Endothelial cell of umbilical vein (primary cell): ENCODE results near the gene ATP1A4. TPM values are rescaled to one million over a fixed set of nuclear protein-coding genes. Genes with fewer than 3 reads are reported as not detected.

Source experiments
- BruUV-seq: library from RNA; stranded (reverse); fragments of 400-500 nt; replicated peaks from 2 replicates; lab custom pipeline; 2021; lab: Mats Ljungman, UMichigan
- CTCF ChIA-PET: fragments of 300-600, 350-600 bp; sonication (Branson Sonifier 250); formaldehyde crosslinking; loops from one replicate; lab custom pipeline; 2021; ENCODE audit warnings: antibody characterized with exemption, inconsistent platforms; lab: Charles Lee
- POLR2A ChIA-PET: fragments of 300-600, 350-600 bp; sonication (Branson Sonifier 250); formaldehyde crosslinking; loops from one replicate; lab custom pipeline; 2021; ENCODE audit warnings: antibody characterized with exemption, inconsistent platforms; lab: Charles Lee
- DNase-seq: peaks from one replicate; pipeline ENCODE4 v3.0.0-alpha.2; 2011; ENCODE audit warnings: low read depth, low spot score
- FAIRE-seq: peaks from 2 replicates; lab custom pipeline; 2011; peaks lifted over from hg19 to GRCh38; lab: Jason Lieb, UNC
- H2AFZ ChIP-seq: 2 replicates; pipeline ENCODE4 v1.6.0; 2012; ENCODE audit warnings: low read depth, low read length, control low read depth, inconsistent platforms
- H3K27ac ChIP-seq: 2 replicates; pipeline ENCODE4 v1.5.1; 2011; ENCODE audit warnings: low read depth, mild to moderate bottlenecking, control low read depth, low read length, moderate library complexity; ENCODE audit not compliant: insufficient read depth
- H3K27me3 ChIP-seq, 2 experiments: 2 replicates each; pipeline versions ENCODE4 v1.6.0 to v1.6.1; 2011; ENCODE audit warnings: low read length in 2 of 2, mixed read lengths in 1 of 2; ENCODE audit not compliant: control insufficient read depth in 2 of 2, insufficient read depth in 2 of 2
- H3K36me3 ChIP-seq, 2 experiments: 2 replicates in 1 of 2; 3 replicates in 1 of 2; pipeline ENCODE4 v1.5.1; 2011; ENCODE audit warnings: low read length in 2 of 2, mild to moderate bottlenecking in 1 of 2, moderate library complexity in 1 of 2; ENCODE audit not compliant: control insufficient read depth in 2 of 2, insufficient read depth in 2 of 2; ENCODE audit errors: extremely low read depth in 1 of 2
- H3K4me1 ChIP-seq: 3 replicates; pipeline ENCODE4 v1.5.1; 2011; ENCODE audit warnings: mild to moderate bottlenecking, low read length; ENCODE audit not compliant: control insufficient read depth, insufficient read depth; ENCODE audit errors: extremely low read depth
- H3K4me2 ChIP-seq: 2 replicates; pipeline ENCODE4 v1.6.1; 2011; ENCODE audit warnings: low read length, control low read depth, mixed read lengths; ENCODE audit not compliant: insufficient read depth
- H3K4me3 ChIP-seq, 3 experiments: fragments of 200-600 bp in 1 of 3; sonication (generic), shearing (Covaris generic) in 1 of 3; replicated peaks in 1 of 3; 2 replicates each; pipeline ENCODE4 v1.5.1; 2011 to 2016; ENCODE audit warnings: control low read depth in 3 of 3, low read length in 3 of 3, mild to moderate bottlenecking in 2 of 3, inconsistent platforms in 1 of 3, low read depth in 1 of 3, moderate library complexity in 1 of 3; ENCODE audit not compliant: insufficient read depth in 1 of 3
- H3K79me2 ChIP-seq: 2 replicates; pipeline ENCODE4 v1.6.0; 2012; ENCODE audit warnings: low read length, inconsistent platforms; ENCODE audit not compliant: control insufficient read depth, insufficient read depth
- H3K9ac ChIP-seq: replicated peaks from 2 replicates; pipeline ENCODE3; 2011; ENCODE audit warnings: low read length, control low read depth; ENCODE audit not compliant: insufficient read depth; ENCODE audit errors: extremely low read depth
- H3K9me1 ChIP-seq: replicated peaks from 3 replicates; pipeline ENCODE4 v1.6.0; 2011; ENCODE audit warnings: mild to moderate bottlenecking, low read length; ENCODE audit not compliant: control insufficient read depth, insufficient read depth; ENCODE audit errors: extremely low read depth
- H3K9me3 ChIP-seq: replicated peaks from 2 replicates; pipeline ENCODE4 v1.5.1; 2012; ENCODE audit warnings: low read length, inconsistent platforms; ENCODE audit not compliant: control insufficient read depth, insufficient read depth
- H4K20me1 ChIP-seq: replicated peaks from 2 replicates; pipeline ENCODE3; 2011; ENCODE audit warnings: mild to moderate bottlenecking, low read length; ENCODE audit not compliant: control insufficient read depth, insufficient read depth; ENCODE audit errors: extremely low read depth
- CTCF ChIP-seq, 2 donors: IDR thresholded peaks; 1 replicate in 1 of 2; 2 replicates in 1 of 2; pipeline ENCODE4 v1.5.1; 2011; ENCODE audit warnings: low read length in 2 of 2, mild to moderate bottlenecking in 2 of 2, moderate library complexity in 2 of 2, control low read depth in 1 of 2, inconsistent platforms in 1 of 2, low read depth in 1 of 2; ENCODE audit not compliant: insufficient read depth in 1 of 2; ENCODE audit errors: extremely low read depth in 1 of 2
- EZH2 ChIP-seq: IDR thresholded peaks from 2 replicates; pipeline ENCODE4 v1.6.1; 2012; ENCODE audit warnings: borderline replicate concordance, low read depth, mild to moderate bottlenecking, moderate library complexity, low read length, inconsistent platforms; ENCODE audit not compliant: severe bottlenecking
- FOS ChIP-seq: IDR thresholded peaks from 2 replicates; pipeline ENCODE4 v1.6.1; 2011; ENCODE audit warnings: mild to moderate bottlenecking, low read length, moderate library complexity, borderline replicate concordance; ENCODE audit not compliant: insufficient read depth
- GATA2 ChIP-seq: IDR thresholded peaks from 2 replicates; pipeline ENCODE4 v1.7.0; 2011; ENCODE audit warnings: low read depth, mild to moderate bottlenecking, moderate library complexity, mixed read lengths, low read length; ENCODE audit not compliant: insufficient read length, insufficient read depth
- JUN ChIP-seq: IDR thresholded peaks from 2 replicates; pipeline ENCODE4 v1.6.1; 2011; ENCODE audit warnings: borderline replicate concordance, low read depth; ENCODE audit not compliant: insufficient read length, insufficient read depth
- MAX ChIP-seq: IDR thresholded peaks from 2 replicates; pipeline ENCODE4 v1.6.1; 2011; ENCODE audit not compliant: insufficient read depth, insufficient read length
- MYC ChIP-seq: IDR thresholded peaks from one replicate; pipeline ENCODE4 v1.6.1; 2011; ENCODE audit warnings: mild to moderate bottlenecking, low read depth, low read length
- POLR2A ChIP-seq: IDR thresholded peaks from 2 replicates; pipeline ENCODE4 v1.6.1; 2012; ENCODE audit warnings: low read depth, mild to moderate bottlenecking, control low read depth, low read length
- POLR2AphosphoS5 ChIP-seq: IDR thresholded peaks from 2 replicates; pipeline ENCODE4 v1.6.1; 2012; ENCODE audit warnings: low read depth, mild to moderate bottlenecking, control low read depth, low read length, moderate library complexity; ENCODE audit not compliant: insufficient read depth
- dilution Hi-C: fragments of 300-500 bp; cut with MboI; formaldehyde crosslinking; loops from one replicate; pipeline ENCODE4 v1.15.0; 2019; ENCODE audit warnings: low sequenced_read_pairs; ENCODE audit not compliant: extremely low pct_ligation_motif_present
- intact Hi-C: fragments of 100-400 bp; cut with micrococcal nuclease; formaldehyde crosslinking; loops from one replicate; pipeline ENCODE4 v1.10.0; 2022
- polyA plus RNA-seq, 4 experiments: library from polyadenylated mRNA; depleted of rRNA in 3 of 4; stranded (reverse) in 3 of 4; unstranded in 1 of 4; fragments of >200 nt; gene quantifications; 2 replicates each; pipeline versions ENCODE4 v1.2.1 to v1.2.3, GENCODE V29; 2011 to 2012; ENCODE audit warnings: missing spikeins in 1 of 4
- total RNA-seq: library from RNA; stranded (reverse); gene quantifications from 2 replicates; pipeline ENCODE4 v1.2.3, GENCODE V29; 2021

Gene ATP1A4
- total and polyA plus RNA-seq, 2 donors (not counting 3 experiments of a cell fraction or from before 2014, with no cell fraction given), result not detected

- ChIA-PET POLR2A (no interaction called here), CTCF (interaction anchor here (1.1 kb wide), 1 partner anchor 23 kb away, joined by 3 read pairs; no protein-coding TSS in a partner anchor)
- Histone ChIP-seq H3K27ac (no peak overlapping the region), H3K9ac (no peak overlapping the region), H3K9me1 (no peaks in the 10 kb centered on the region), H4K20me1 (no peaks in the 10 kb centered on the region), H3K4me3 (no peak overlapping the region), H3K79me2 (no peaks in the 10 kb centered on the region), H3K4me2 (no peak overlapping the region), H3K27me3 (no peaks in the 10 kb centered on the region), H3K9me3 (no peaks in the 10 kb centered on the region), H2AFZ (no peak overlapping the region), H3K36me3 (no peaks in the 10 kb centered on the region), H3K4me1 (no peaks in the 10 kb centered on the region)
- intact Hi-C loops (no loop called here), dilution Hi-C loops (no loop called here)
- FAIRE-seq (no peak), DNase-seq (no peak)
- BruUV-seq, result no TSS peak
- TF ChIP-seq CTCF (IDR thresholded peaks at IDR 0.05; ENCODE audit: extremely low read depth in 1 of 2, insufficient read depth in 1 of 2, low read depth in 1 of 2, low read length in 2 of 2) (no peak), POLR2AphosphoS5 (no peak), MYC (no peak), MAX (no peak), FOS (no peak), EZH2 (no peak), JUN (no peak), GATA2 (no peak), POLR2A (no peak)
Measured at GRCh38 chr1:160131803-160132565, 19.4 kb upstream of the ATP1A4 start.
